Myocyte (in vitro differentiated cells): Measurements from ENCODE around the gene ACADM. TPM values are rescaled to one million over a fixed set of nuclear protein-coding genes. Genes with fewer than 3 reads are reported as not detected.
"Not testable (repeated sequence)": the region's sequence is repeated elsewhere in the genome, so short reads cannot be mapped to it uniquely, and the experiment has no call there.

ENCODE experiments used
- DNase-seq: peaks from one replicate; pipeline ENCODE4 v3.0.0-alpha.2; 2012; ENCODE audit warnings: low read depth
- total RNA-seq: library from RNA; depleted of rRNA; stranded (reverse); fragments of >200 nt; gene quantifications from 2 replicates; pipeline ENCODE4 v1.2.3, GENCODE V29; 2014

The ACADM gene
- total RNA-seq, 1 donor from 2014 or later, result 65.1 TPM

- DNase-seq, result no peak
Observed at GRCh38 chr1:75794382-75794781, 69.9 kb downstream of the ACADM start.

- DNase-seq, result no peak
Observed at GRCh38 chr1:75795703-75796193, 71.2 kb downstream of the ACADM start.

- DNase-seq, result peak; percentile 7
Observed at GRCh38 chr1:75796376-75797272, 72.1 kb downstream of the ACADM start, which contains the start of gene MSH4. Gene MSH4 (plus strand): TSS chr1:75796882. CDS start chr1:75796986, 104 bp downstream.

GRCh38 chr1:75797273-75797588 is 72.7 kb downstream of the ACADM start:
- DNase-seq, result no peak

- DNase-seq, result no peak
Observed at GRCh38 chr1:75797606-75798216, 73.2 kb downstream of the ACADM start.

- not testable (repeated sequence) for DNase-seq
Observed at GRCh38 chr1:75801480-75801879, 77.0 kb downstream of the ACADM start.

- no peak for DNase-seq
Observed at GRCh38 chr1:75808921-75809320, 84.4 kb downstream of the ACADM start.

GRCh38 chr1:75810113-75810512 is 85.6 kb downstream of the ACADM start:
- not testable (repeated sequence) for DNase-seq

- DNase-seq, result no peak
Observed at GRCh38 chr1:75811211-75811981, 86.9 kb downstream of the ACADM start.

GRCh38 chr1:75812065-75812464 is 87.6 kb downstream of the ACADM start:
- DNase-seq, result no peak

Other genes with a start within 250 kb of the ACADM start
- gene SLC44A5, start 113.6 kb upstream of the ACADM start, total RNA-seq, result 0.10 TPM in 1 of 2 replicates, not detected in the other
- 93.4 and 133 TPM in 2 replicates for gene RABGGTB, start 61.5 kb downstream of the ACADM start, total RNA-seq
- gene MSH4, start 72.2 kb downstream of the ACADM start, total RNA-seq, result 0.10 and 0.27 TPM in 2 replicates
- gene ASB17, start 207.7 kb downstream of the ACADM start, total RNA-seq, result not detected in 2 replicates